NCI-H524 treated with DMSO at 0.1 percent for 48 hours (cell line): ENCODE data around the gene MARCO.
"Not testable (repeated sequence)": the region's sequence is repeated elsewhere in the genome, so short reads cannot be mapped to it uniquely, and the experiment has no call there.

Experiments
- DNase-seq: peaks from one replicate; lab custom pipeline; 2025; lab: John Stamatoyannopoulos, UW

MARCO gene

GRCh38 chr2:118974103-118974993 lies 32.4 kb downstream of the MARCO start:
- no peak for DNase-seq

DNA sequence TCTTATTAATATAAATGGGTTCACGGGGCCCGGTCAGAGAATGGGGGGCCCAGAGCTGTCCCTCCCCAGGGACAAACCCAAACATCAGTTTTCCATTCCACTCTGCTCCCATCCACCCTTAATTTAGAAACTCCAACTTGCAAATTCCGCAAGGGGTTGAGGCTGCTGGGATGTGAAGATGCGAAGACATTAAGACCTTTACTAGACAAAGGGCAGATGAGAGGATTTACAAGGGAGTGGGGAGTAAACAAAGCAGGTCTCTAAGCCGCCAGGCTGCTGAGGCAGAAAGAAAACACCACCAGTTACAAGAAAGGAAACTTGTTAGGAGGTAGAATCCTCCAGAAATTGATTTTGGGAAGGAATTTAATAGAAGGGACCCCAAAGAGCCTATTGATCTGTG lies 33.1 kb downstream of the MARCO start:
- no peak for DNase-seq

- no peak for DNase-seq
These were observed 36.1 kb downstream of the MARCO start for GRCh38 chr2:118978064-118978463.

DNA sequence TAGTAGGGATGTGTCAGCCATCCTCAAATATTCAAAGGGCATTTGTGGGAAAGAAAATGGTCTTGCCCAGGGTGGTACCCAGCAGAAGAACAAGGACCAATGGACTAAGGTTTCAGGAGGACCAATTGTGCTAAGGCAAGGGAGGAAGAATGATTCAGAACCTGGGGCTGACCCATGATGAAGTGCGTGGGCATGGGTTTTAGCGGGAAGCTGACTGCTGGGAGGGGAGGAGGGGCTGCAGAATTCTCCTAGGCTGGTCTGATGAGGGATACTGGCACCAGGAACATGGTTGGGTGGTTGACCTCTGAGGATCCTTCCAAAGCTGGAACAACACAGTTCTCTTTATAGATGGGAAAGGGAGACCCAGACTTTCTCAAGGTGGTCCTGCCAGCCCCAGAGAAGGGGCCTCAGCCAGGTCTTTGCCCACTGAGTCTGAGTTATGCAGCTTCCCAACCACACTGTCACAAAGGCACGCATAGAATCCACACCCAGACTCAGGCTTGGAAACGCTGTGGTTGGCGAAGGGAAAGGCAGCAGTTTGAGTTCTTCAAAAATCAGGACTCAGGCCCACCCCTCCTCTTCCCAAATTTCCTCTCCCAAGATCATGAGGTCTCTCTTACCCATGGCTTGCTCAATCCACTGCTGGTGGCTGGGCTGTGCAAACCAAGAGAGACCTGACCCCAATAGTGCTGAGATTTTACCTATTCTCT lies 37.3 kb downstream of the MARCO start:
- no peak for DNase-seq

DNA sequence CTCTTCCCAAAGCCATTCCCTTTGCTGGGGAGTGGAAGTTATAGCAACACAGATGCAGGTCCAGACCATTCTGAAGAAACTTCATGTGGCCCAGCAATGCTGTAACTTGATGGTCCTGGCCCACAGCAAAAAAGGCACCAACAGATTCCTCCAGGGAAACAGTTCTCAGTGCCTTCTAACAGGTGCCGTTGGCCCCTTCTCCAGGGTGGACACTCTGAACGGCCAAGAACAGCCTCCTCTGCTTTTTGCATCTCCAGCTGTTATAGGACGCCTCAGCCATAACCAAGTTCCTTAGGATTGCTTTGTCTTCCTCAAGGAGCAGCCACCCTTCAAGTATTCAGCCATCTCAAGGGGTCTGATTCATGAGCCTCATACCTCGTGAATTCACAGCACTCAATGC lies 38.0 kb downstream of the MARCO start:
- no peak for DNase-seq

DNA sequence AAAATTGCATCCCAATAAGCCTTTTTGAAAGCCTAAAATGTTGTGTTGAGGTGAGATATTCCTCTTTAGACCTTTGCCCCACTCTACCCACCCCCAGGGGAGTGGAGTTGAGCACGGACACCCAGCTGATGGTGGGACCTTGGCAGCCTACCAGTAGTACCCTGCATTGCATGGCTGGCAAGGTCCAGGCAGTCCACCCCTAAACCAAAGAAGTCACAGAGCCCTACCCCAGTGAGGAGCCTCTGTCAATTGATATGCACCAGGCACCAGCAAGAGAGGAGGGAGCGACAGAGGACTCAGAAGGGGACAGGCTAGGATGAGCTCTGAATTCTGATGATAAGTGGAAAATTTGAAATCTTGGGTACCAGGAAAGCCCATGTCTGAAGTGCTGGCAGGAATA lies 38.6 kb downstream of the MARCO start:
- no peak for DNase-seq

DNA sequence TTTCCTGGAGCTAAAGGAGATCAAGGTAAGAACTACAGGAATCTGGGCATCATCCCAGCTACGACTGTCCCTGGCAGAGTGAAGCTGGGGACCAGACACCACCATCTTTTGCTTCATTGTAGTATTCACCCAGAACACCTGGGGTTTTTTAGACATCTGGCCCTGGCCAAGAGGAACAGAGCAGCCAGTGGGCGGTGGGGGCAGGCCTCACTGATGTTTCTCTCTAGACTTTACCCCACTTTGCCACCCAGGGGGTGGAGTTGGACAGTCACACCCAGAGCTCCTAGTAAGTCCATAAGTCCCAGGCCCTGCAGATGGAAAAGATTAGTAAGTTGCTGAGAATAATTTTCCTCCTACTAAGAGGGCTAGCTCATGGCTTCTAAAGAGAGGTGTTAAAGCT lies 39.6 kb downstream of the MARCO start:
- no peak for DNase-seq

GRCh38 chr2:118982039-118982438 lies 40.0 kb downstream of the MARCO start:
- DNase-seq = no peak

- DNase-seq = no peak
These were observed 41.1 kb downstream of the MARCO start for GRCh38 chr2:118983133-118983532.

GRCh38 chr2:118983915-118984314 lies 41.9 kb downstream of the MARCO start:
- DNase-seq = no peak

- DNase-seq = no peak
These were observed 44.7 kb downstream of the MARCO start for GRCh38 chr2:118986738-118987137.

DNA sequence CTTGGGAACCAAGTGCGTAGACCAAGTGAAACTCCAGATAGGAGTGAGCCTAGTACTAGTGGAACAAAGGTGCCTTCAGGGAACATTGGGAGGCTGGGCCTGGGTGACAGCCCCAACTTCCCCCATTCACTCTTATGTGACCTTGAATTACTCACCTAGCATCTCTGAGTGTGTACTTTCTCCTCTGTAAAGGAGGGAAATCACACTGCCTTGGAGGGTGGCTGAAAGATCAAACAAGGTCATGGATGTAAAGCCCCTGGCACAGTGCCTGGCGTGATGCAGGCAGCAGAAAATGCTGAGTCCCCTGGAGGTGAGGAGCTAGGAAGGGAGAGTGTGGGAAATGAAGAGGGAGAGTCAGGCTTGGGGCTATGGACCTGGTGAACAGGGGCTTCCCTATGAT lies 45.9 kb downstream of the MARCO start:
- DNase-seq = no peak

GRCh38 chr2:118988706-118989105 lies 46.7 kb downstream of the MARCO start:
- DNase-seq = no peak

- DNase-seq = no peak
These were observed 47.5 kb downstream of the MARCO start for GRCh38 chr2:118989481-118989880.

DNA sequence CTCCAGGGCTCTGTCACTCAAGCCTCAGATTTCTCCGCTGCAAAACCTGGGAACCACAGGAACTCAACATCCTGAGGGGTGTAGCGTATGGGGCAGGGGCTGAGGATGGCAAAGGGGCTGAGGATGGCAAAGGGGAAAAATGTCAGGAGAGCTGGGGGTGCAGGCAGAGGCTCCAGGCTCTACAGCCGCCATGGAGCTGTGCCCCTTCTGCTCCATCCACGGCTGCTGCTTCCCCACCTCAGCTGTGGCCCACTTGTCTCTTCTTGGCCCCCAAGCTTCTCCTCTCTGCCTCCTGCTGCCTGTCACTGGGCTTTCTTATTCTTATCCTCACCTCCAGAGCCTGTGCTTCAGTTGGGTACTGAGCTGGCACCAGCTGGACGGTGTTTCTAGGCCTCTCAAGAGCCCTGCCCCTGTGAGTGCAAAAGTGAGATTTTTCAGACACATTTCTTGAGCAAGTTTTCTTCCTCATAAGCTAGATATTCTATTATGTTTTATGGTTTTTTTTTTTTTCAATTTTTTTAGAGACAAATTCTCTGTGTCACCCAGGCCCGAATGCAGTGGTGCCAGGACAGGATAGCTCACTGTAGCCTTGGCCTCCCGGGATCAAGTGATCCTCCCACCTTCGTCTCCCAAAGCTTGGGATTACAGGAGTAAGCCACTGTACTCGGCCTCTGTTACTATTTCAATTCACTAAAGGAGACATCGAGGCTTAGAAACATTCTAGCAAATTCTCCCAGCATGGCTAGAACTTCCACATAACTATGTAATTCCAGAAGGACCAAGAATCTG lies 49.0 kb downstream of the MARCO start:
- DNase-seq = peak; percentile 65

- no peak for DNase-seq
These were observed 49.6 kb downstream of the MARCO start for GRCh38 chr2:118991554-118991953.

- no peak for DNase-seq
These were observed 50.9 kb downstream of the MARCO start for GRCh38 chr2:118992740-118993391.

DNA sequence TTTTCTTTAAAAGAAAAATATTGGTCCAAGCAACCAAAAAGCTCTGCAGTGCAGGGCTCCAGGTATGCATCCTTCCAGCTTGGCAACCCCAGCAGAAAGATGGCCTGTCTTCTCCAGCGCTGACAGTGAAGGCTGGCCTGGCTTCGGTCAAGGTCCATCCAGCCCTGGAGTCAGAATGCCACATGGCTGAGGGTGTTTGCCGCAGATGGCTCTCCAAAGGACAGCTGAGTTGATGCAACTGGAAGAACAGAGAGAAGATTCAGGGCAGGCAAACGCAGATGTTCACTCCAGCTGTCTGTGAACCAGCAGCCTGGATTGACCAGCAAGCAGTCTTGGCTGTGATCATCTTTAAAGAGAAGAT lies 51.4 kb downstream of the MARCO start:
- DNase-seq = peak; percentile 16

DNA sequence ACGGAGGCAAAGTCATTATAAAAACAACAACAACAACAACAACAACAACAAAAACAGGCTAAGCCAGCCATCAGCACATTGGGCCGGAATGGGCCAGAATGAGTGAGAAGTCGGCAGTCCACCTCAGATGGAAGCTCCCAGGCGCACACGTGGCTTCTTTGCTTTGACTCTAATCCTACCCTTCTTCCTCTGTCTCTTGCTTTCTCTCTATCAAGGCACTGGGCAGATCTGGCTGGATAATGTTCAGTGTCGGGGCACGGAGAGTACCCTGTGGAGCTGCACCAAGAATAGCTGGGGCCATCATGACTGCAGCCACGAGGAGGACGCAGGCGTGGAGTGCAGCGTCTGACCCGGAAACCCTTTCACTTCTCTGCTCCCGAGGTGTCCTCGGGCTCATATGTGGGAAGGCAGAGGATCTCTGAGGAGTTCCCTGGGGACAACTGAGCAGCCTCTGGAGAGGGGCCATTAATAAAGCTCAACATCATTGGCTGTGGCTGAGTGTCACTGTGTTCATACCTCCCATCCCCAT lies 52.2 kb downstream of the MARCO start:
- DNase-seq = no peak

- no peak for DNase-seq
These were observed 52.8 kb downstream of the MARCO start for GRCh38 chr2:118994778-118995177.

GRCh38 chr2:119003856-119004255 lies 61.9 kb downstream of the MARCO start:
- DNase-seq = not testable (repeated sequence)

DNA sequence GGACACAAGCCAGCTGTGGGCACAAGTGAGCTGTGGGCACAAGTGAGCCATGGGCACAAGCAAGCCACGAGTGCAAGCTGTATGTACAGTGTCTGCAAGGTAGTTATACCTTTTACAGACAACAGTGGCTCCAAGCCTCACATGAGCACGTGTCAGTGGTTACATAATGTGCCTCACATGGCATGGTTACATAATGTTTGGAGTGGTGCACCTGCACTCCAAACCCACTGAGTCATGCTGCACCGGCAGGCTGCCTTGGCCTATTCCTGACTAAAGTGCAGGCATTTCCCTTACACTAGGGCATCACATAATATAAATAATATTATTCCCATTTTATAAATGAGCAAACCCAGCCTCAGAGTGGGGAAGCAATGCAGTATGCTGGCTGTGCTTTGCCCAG lies 62.6 kb downstream of the MARCO start:
- no peak for DNase-seq
